GM12801 (cell line): ENCODE results near the gene SPRY4.

Experiments used
- CTCF ChIP-seq: IDR thresholded peaks from one replicate; pipeline ENCODE4 v1.5.1; 2011; ENCODE audit warnings: control low read depth; ENCODE audit not compliant: insufficient read length; ENCODE audit errors: extremely low read depth

Gene SPRY4

DNA sequence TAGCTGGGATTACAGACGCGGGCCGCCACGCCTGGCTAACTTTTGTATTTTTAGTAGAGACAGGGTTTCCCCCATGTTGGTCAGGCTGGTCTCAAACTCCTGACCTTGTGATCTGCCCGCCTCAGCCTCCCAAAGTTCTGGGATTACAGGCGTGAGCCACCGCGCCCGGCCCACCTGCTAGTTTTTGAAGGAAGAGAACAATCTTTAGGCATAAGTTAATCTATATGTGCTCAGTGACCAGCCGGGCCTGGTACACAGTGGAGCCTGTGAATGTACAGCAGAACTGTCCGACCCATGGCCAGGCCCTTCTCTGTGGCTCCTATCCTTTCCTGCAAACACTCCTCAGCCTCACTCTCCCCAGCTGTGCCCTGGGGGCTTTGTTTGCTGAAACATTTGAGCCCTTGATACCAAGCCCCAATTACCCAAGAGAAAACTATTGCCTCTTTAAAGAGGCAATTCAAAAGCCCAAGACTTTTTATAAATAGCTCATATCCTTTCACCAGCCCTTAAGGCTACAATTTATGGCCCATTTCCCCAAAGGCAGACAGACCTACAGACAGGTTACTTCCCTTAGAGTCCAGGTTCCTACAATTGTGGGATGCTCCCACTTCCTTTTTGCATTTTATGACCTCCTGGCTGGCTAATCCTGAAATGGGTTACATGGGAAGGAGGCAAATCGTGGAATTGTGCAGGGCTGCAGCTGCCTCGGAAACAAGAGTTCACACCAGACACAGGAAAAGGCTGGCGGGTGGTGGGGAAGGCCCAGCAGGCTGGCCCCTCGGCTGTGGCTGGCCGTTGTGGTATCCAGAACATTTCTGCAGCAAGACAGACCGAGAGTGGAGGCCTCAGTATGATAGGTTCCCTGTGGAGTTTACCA is 37.5 kb downstream of the SPRY4 start:
- TF ChIP-seq CTCF: no peak

GRCh38 chr5:142286111-142286510 is 38.7 kb downstream of the SPRY4 start:
- TF ChIP-seq CTCF: no peak

- TF ChIP-seq CTCF: no peak
Observed at GRCh38 chr5:142283304-142283703, 41.5 kb downstream of the SPRY4 start.

DNA sequence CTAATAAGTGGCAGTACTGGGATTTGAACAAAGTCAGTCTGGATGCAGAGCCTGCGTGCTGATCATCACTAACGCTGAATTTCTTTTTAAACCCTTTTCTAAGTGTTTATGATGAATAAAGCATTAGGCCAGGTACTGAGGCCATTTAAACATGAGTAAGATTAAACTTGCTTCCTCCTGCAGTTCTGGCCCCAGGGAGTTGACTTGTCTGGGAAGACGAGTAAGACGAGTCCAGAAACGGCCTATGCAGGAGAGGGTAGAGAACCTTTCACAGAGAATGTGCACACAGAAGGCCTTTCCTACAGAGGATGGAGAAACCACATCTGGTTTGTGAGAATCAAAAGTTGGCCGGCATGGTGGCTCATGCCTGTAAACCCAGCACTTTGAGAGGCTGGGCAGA is 42.9 kb downstream of the SPRY4 start:
- TF ChIP-seq CTCF: no peak

- no peak for TF ChIP-seq CTCF
Observed at GRCh38 chr5:142281008-142281367, 43.8 kb downstream of the SPRY4 start.

DNA sequence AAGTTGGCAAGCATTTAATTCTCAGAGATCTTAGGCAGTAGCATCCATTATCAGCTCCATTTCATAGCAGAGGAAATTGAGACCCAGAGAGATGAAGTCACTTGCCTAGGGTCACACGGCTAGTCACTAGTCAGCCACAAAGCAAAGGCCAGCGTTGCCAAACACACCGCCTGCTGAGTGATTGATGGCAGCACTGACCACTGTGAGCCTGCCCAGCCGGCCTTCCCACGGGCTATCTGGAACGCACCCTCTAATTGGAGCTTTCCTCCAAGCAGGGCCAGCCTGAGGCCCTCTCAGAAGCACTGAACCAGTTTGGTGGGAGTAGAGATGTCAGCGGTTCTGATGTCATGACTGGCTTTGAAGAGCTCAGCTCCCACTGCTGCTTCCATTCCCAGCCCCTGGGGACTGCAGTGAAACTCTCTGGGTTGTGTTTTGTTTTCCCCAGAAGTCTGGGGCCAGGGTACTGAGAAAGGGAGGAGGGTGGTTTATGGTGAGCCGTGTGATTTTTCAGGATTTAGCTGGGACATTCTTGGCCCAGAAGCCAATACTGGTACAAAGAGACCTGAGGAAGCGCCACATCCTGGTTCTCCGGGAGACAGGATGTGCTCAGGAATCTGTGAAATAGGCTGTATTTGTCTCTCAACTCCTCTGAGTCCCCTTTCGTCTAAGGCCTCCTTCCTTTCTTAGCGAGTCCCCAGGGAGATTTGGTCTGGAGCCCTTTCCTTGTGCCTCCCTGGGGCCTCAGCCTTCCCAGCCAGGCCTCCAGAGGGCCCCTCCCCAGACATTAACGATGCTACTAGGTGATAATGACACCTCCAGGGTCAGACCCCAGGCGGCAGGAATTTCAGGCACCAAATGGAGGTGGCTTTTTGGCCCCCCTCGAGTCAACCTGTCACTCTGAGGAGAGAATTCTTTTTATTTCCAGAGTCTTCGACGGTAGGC is 44.5 kb downstream of the SPRY4 start:
- TF ChIP-seq CTCF: no peak

DNA sequence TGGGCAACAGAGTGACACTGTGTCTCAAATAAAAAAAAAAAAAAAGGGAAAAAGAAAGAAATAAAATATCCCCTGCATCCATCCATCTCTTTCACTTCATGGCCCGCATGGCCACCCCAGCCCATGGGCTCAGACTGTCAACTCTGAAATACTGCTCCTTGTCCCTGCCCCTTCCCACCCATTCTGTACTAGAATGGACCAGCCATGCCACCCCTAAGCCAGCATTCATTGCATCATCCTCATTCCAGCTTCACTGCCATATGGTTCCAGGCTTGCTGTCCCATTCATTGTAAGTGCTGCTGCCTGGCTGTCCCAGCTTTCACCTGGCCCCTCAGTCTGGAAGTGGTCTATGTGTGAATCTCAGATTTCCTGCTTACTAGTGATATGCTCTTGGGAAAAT is 46.2 kb downstream of the SPRY4 start:
- no peak for TF ChIP-seq CTCF
